HepG2 (cell line): ENCODE data around the gene SMARCE1. TPM values are rescaled to one million over a fixed set of nuclear protein-coding genes. Genes with fewer than 3 reads are reported as not detected.

Experiments
- CAMTA2 ChIP-seq: sonication (generic); formaldehyde crosslinking; IDR thresholded peaks from 2 replicates; pipeline ENCODE4 v1.4.0; 2020; ENCODE audit warnings: mild to moderate bottlenecking, missing genetic modification reagents, borderline replicate concordance
- EZH2 ChIP-seq: conservative IDR thresholded peaks from 2 replicates; pipeline ENCODE4 v1.6.1; 2012; ENCODE audit warnings: mild to moderate bottlenecking, low read depth, low read length, moderate library complexity
- FOXK2 ChIP-seq: fragments of 450-650 bp; IDR thresholded peaks from 2 replicates; pipeline ENCODE4 v1.6.1; 2016
- GABPB1 ChIP-seq: IDR thresholded peaks from 2 replicates; pipeline ENCODE4 v1.6.1; 2016; ENCODE audit warnings: mild to moderate bottlenecking, missing genetic modification reagents, moderate library complexity, missing compliant biosample characterization
- HCFC1 ChIP-seq: fragments of 150-350 bp; IDR thresholded peaks from 2 replicates; pipeline ENCODE4 v1.6.1; 2014; ENCODE audit warnings: low read depth, low read length
- HIVEP1 ChIP-seq: sonication (generic); formaldehyde crosslinking; IDR thresholded peaks from 2 replicates; pipeline ENCODE4 v1.4.0; 2020; ENCODE audit warnings: mild to moderate bottlenecking, missing genetic modification reagents
- MIER3 ChIP-seq: IDR thresholded peaks from 2 replicates; pipeline ENCODE4 v1.6.1; 2016; ENCODE audit warnings: missing compliant biosample characterization, borderline replicate concordance
- NFKBIZ ChIP-seq: IDR thresholded peaks from 2 replicates; pipeline ENCODE4 v1.6.1; 2018; ENCODE audit warnings: missing genetic modification reagents, missing compliant biosample characterization
- NFYB ChIP-seq: sonication (generic); formaldehyde crosslinking; IDR thresholded peaks from 2 replicates; pipeline ENCODE4 v1.4.0; 2020; ENCODE audit warnings: missing genetic modification reagents
- NR2F6 ChIP-seq, 2 experiments: IDR thresholded peaks; 2 replicates each; pipeline ENCODE4 v1.6.1; 2016; ENCODE audit warnings: antibody characterized with exemption in 1 of 2, mild to moderate bottlenecking in 1 of 2
- SALL1 ChIP-seq: sonication (generic); formaldehyde crosslinking; IDR thresholded peaks from 2 replicates; pipeline ENCODE4 v1.8.0; 2022; ENCODE audit warnings: mild to moderate bottlenecking, missing genetic modification reagents
- SP140L ChIP-seq: sonication (generic); formaldehyde crosslinking; IDR thresholded peaks from 2 replicates; pipeline ENCODE4 v1.4.0; 2020; ENCODE audit warnings: missing genetic modification reagents, borderline replicate concordance
- TBP ChIP-seq: sonication (generic); formaldehyde crosslinking; IDR thresholded peaks from 2 replicates; pipeline ENCODE4 v1.5.0; 2020; ENCODE audit warnings: missing genetic modification reagents
- TGIF2 ChIP-seq: IDR thresholded peaks from 2 replicates; pipeline ENCODE4 v1.6.1; 2016; ENCODE audit warnings: control low read depth, missing compliant biosample characterization
- THAP11 ChIP-seq: IDR thresholded peaks from 2 replicates; pipeline ENCODE4 v1.6.1; 2016; ENCODE audit warnings: missing biosample characterization, missing genetic modification reagents
- ZFP90 ChIP-seq: sonication (generic); formaldehyde crosslinking; IDR thresholded peaks from 2 replicates; pipeline ENCODE4 v1.8.0; 2022; ENCODE audit warnings: missing genetic modification reagents, mild to moderate bottlenecking, inconsistent platforms, borderline replicate concordance
- ZNF614 ChIP-seq: IDR thresholded peaks from 2 replicates; pipeline ENCODE4 v1.6.1; 2018; ENCODE audit warnings: missing biosample characterization, missing genetic modification reagents, inconsistent platforms, borderline replicate concordance
- ZNF737 ChIP-seq: sonication (generic); formaldehyde crosslinking; IDR thresholded peaks from 2 replicates; pipeline ENCODE4 v1.5.0; 2020; ENCODE audit warnings: missing genetic modification reagents, mild to moderate bottlenecking, borderline replicate concordance
- ZNF768 ChIP-seq: sonication (generic); formaldehyde crosslinking; IDR thresholded peaks from 2 replicates; pipeline ENCODE4 v1.4.0; 2020; ENCODE audit warnings: missing genetic modification reagents
- polyA plus RNA-seq, 8 experiments: library from polyadenylated mRNA; depleted of rRNA in 3 of 8; stranded (reverse) in 7 of 8; unstranded in 1 of 8; fragments of >200 nt; fragmentation: Illumina TruSeq in 4 of 8; extraction: Trizol in 4 of 8; gene quantifications; 2 replicates each; pipeline versions ENCODE4 v1.2.1 to v1.2.3, GENCODE V29; 2011 to 2016; ENCODE audit warnings: low read depth in 4 of 8, missing spikeins in 1 of 8, mixed read lengths in 1 of 8; ENCODE audit not compliant: insufficient read depth in 1 of 8
- total RNA-seq, 5 experiments: library from RNA; depleted of rRNA; stranded (reverse); fragments of >200 nt; fragmentation: Illumina TruSeq; extraction: Trizol; gene quantifications; 2 replicates each; pipeline ENCODE4 v1.2.3, GENCODE V29; 2016; ENCODE audit warnings: low read depth in 1 of 5
- TF ChIP-seq, protein P1 (sequence below): sonication (generic); formaldehyde crosslinking; IDR thresholded peaks from 2 replicates; pipeline ENCODE4 v1.4.0; 2020; ENCODE audit warnings: mild to moderate bottlenecking, low read depth, missing genetic modification reagents
- TF ChIP-seq, protein P2 (sequence below): sonication (generic); formaldehyde crosslinking; IDR thresholded peaks from 2 replicates; pipeline ENCODE4 v1.5.0; 2020; ENCODE audit warnings: missing genetic modification reagents
- TF ChIP-seq, protein P3 (sequence below): sonication (generic); formaldehyde crosslinking; IDR thresholded peaks from 2 replicates; pipeline ENCODE4 v1.4.0; 2020; ENCODE audit warnings: missing genetic modification reagents; ENCODE audit errors: not compliant biosample characterization
- TF ChIP-seq, protein P4 (sequence below): sonication (generic); formaldehyde crosslinking; IDR thresholded peaks from 2 replicates; pipeline ENCODE4 v1.5.0; 2020; ENCODE audit warnings: missing genetic modification reagents, mild to moderate bottlenecking, borderline replicate concordance

The SMARCE1 gene
- total and polyA plus RNA-seq, 2 of the 13 experiments (the other 11 are each of a cell fraction or from before 2014, with no cell fraction given) = 43.5 to 127 TPM

DNA sequence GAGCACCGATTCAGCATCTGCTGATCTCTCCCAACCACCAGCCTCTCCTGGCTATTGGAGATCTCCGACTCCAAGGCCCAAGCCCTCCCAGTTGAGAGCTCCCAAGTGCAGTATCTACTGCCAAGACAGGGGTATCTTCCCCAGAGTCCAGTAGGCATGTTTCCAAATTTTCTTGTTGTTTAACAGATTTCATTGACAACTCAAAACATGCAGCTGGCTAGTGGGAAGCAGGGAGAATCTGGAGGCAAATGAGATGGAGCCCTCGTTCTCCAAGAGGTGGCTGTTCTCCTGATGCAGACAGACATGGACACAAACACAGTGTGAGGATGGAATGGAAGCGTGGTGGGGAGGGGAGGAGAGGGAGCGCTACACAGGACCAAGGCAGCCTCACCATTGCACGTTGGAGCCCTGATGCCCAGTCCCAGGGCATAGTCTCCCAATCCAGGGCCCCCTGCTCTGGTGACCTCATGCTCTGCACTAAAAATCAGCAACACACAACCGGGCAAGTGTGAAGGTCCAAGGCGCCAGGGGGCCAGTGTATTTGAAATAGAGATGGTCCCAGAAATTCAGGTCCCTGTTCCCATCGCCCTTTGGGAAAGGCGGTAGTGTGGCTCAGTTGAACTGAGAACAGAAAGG lies 31.7 kb downstream of the SMARCE1 start (continued):
- TF ChIP-seq, protein P1, sequence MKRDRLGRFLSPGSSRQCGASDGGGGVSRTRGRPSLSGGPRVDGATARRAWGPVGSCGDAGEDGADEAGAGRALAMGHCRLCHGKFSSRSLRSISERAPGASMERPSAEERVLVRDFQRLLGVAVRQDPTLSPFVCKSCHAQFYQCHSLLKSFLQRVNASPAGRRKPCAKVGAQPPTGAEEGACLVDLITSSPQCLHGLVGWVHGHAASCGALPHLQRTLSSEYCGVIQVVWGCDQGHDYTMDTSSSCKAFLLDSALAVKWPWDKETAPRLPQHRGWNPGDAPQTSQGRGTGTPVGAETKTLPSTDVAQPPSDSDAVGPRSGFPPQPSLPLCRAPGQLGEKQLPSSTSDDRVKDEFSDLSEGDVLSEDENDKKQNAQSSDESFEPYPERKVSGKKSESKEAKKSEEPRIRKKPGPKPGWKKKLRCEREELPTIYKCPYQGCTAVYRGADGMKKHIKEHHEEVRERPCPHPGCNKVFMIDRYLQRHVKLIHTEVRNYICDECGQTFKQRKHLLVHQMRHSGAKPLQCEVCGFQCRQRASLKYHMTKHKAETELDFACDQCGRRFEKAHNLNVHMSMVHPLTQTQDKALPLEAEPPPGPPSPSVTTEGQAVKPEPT = 0 out of 2 replicates have a peak, but pooled peaks have one; percentile 17
- TF ChIP-seq FOXK2 (no peak), NR2F6 (IDR thresholded peaks at IDR 0.05) (no peak), NR2F6 (CRISPR knock-in tag; IDR thresholded peaks at IDR 0.05) (no peak), HCFC1 (no peak), ZNF737 (no peak), HIVEP1 (CRISPR knock-in tag) (no peak), EZH2 (no peak), ZFP90 (peak; percentile 66; the same call in 1 of the 2 replicates), CAMTA2 (CRISPR knock-in tag) (0 out of 2 replicates have a peak, but pooled peaks have one; percentile 37), TBP (no peak), ZNF614 (CRISPR knock-in tag) (no peak), NFKBIZ (CRISPR knock-in tag) (no peak), GABPB1 (CRISPR knock-in tag) (0 out of 2 replicates have a peak, but pooled peaks have one; percentile 1), ZNF768 (0 out of 2 replicates have a peak, but pooled peaks have one; percentile 53), MIER3 (CRISPR knock-in tag) (0 out of 2 replicates have a peak, but pooled peaks have one; percentile 21), NFYB (CRISPR knock-in tag) (0 out of 2 replicates have a peak, but pooled peaks have one; percentile 13), TGIF2 (CRISPR knock-in tag) (no peak), SP140L (CRISPR knock-in tag) (no peak), THAP11 (0 out of 2 replicates have a peak, but pooled peaks have one; percentile 2), SALL1 (peak; percentile 41; the same call in 1 of the 2 replicates)
- TF ChIP-seq, protein P2, sequence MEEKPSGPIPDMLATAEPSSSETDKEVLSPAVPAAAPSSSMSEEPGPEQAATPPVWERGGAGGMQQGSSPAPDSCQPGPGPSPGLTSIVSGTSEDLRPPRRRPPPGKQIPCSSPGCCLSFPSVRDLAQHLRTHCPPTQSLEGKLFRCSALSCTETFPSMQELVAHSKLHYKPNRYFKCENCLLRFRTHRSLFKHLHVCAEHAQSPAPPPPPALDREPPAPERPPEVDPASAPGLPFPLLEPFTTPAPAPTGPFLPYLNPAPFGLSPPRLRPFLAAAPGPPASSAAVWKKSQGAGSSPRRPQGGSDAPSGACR (CRISPR knock-in tag) = no peak
- TF ChIP-seq, protein P3, sequence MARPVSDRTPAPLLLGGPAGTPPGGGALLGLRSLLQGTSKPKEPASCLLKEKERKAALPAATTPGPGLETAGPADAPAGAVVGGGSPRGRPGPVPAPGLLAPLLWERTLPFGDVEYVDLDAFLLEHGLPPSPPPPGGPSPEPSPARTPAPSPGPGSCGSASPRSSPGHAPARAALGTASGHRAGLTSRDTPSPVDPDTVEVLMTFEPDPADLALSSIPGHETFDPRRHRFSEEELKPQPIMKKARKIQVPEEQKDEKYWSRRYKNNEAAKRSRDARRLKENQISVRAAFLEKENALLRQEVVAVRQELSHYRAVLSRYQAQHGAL = no peak
- TF ChIP-seq, protein P4, sequence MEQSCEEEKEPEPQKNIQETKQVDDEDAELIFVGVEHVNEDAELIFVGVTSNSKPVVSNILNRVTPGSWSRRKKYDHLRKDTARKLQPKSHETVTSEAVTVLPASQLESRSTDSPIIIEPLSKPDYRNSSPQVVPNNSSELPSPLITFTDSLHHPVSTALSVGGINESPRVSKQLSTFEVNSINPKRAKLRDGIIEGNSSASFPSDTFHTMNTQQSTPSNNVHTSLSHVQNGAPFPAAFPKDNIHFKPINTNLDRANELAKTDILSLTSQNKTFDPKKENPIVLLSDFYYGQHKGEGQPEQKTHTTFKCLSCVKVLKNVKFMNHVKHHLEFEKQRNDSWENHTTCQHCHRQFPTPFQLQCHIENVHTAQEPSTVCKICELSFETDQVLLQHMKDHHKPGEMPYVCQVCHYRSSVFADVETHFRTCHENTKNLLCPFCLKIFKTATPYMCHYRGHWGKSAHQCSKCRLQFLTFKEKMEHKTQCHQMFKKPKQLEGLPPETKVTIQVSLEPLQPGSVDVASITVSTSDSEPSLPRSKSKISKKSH = no peak
